SK-N-SH (cell line): Measurements from ENCODE around the gene DAB2.

ENCODE experiments used
- GABPA ChIP-seq: IDR thresholded peaks from 2 replicates; pipeline ENCODE4 v1.4.0; 2012; ENCODE audit warnings: low read depth, mild to moderate bottlenecking
- MXI1 ChIP-seq: IDR thresholded peaks from 2 replicates; pipeline ENCODE4 v1.6.1; 2012; ENCODE audit warnings: mild to moderate bottlenecking, low read depth, low read length, improper control_type of control experiment
- RAD21 ChIP-seq: IDR thresholded peaks from 2 replicates; pipeline ENCODE4 v1.6.1; 2012; ENCODE audit warnings: mild to moderate bottlenecking, low read length
- TCF12 ChIP-seq: IDR thresholded peaks from 2 replicates; pipeline ENCODE4 v1.4.0; 2012
- TF ChIP-seq, protein P1 (sequence below): fragments of 200-600 bp; sonication (generic); IDR thresholded peaks from 2 replicates; pipeline ENCODE4 v1.6.1; 2017; ENCODE audit warnings: antibody characterized with exemption, mild to moderate bottlenecking, moderate library complexity

DNA sequence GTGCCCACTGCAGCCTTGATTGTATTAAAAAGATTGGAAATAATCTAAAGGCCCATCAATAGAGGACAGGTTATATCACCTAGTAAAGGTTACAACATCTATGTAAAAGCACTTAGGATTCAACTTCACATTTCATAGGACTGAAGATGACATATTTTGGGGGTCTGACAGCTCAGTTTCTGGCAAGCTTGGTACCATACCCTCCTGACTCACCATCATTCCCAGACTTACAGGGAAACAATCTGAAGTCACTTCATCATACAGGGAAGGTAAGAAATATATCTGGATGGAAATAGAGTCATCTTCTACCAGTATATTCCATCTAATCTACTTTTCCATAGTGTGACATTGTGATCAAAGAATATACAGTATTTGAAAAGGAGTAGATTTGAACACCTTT, 28.8 kb upstream of the DAB2 start:
- TF ChIP-seq, protein P1, sequence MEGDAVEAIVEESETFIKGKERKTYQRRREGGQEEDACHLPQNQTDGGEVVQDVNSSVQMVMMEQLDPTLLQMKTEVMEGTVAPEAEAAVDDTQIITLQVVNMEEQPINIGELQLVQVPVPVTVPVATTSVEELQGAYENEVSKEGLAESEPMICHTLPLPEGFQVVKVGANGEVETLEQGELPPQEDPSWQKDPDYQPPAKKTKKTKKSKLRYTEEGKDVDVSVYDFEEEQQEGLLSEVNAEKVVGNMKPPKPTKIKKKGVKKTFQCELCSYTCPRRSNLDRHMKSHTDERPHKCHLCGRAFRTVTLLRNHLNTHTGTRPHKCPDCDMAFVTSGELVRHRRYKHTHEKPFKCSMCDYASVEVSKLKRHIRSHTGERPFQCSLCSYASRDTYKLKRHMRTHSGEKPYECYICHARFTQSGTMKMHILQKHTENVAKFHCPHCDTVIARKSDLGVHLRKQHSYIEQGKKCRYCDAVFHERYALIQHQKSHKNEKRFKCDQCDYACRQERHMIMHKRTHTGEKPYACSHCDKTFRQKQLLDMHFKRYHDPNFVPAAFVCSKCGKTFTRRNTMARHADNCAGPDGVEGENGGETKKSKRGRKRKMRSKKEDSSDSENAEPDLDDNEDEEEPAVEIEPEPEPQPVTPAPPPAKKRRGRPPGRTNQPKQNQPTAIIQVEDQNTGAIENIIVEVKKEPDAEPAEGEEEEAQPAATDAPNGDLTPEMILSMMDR = no peak
- TF ChIP-seq TCF12 (no peak), RAD21 (no peak), MXI1 (no peak), GABPA (no peak)
